Prostate gland (tissue), 2 donors: ENCODE measurements around the gene ZSCAN30.

Experiments used
- CTCF ChIP-seq, 4 experiments: fragments of 200-600 bp in 2 of 4; fragments of 450-650 bp in 2 of 4; sonication (generic) in 2 of 4; IDR thresholded peaks; 1 replicate in 3 of 4; 2 replicates in 1 of 4; pipeline ENCODE4 v1.5.1; 2016 to 2019; ENCODE audit warnings: antibody characterized with exemption in 4 of 4, mild to moderate bottlenecking in 2 of 4, moderate library complexity in 2 of 4
- POLR2A ChIP-seq: fragments of 450-650 bp; IDR thresholded peaks from one replicate; pipeline ENCODE4 v1.6.1; 2016; ENCODE audit warnings: antibody characterized with exemption, mild to moderate bottlenecking

DNA sequence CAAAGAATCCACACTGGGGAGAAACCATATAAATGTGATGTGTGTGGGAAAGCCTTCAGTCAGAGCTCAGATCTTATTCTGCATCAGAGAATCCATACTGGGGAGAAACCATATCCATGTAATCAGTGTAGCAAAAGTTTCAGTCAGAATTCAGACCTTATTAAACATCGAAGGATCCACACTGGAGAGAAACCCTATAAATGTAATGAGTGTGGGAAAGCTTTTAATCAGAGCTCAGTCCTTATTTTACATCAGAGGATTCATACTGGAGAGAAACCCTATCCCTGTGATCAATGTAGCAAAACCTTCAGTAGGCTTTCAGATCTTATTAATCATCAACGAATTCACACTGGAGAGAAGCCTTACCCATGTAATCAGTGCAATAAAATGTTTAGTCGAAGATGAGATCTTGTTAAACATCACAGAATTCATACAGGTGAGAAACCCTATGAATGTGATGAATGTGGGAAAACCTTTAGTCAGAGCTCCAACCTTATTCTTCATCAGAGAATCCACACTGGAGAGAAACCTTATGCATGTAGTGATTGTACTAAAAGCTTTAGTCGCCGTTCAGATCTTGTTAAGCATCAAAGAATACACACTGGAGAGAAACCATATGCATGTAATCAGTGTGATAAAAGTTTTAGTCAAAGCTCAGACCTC is 16.7 kb upstream of the ZSCAN30 start:
- TF ChIP-seq POLR2A: no peak
- no peak for TF ChIP-seq CTCF (IDR thresholded peaks at IDR 0.05)
